Trophoblast cell (in vitro differentiated cells and primary cell): ENCODE results near the gene RNF41.

ENCODE experiments used
- DNase-seq, 2 donors: peaks; one replicate each; pipeline ENCODE4 v3.0.0-alpha.2; 2016
- H2AFZ ChIP-seq: 2 replicates; pipeline ENCODE4 v1.6.1; 2013; ENCODE audit warnings: low read length, moderate library complexity, mild to moderate bottlenecking; ENCODE audit not compliant: insufficient read depth, poor library complexity
- H2AK5ac ChIP-seq: 2 replicates; pipeline ENCODE4 v1.6.1; 2013; ENCODE audit warnings: mild to moderate bottlenecking, low read length
- H2BK120ac ChIP-seq: 2 replicates; pipeline ENCODE4 v1.6.1; 2013; ENCODE audit warnings: low read length, mild to moderate bottlenecking, moderate library complexity; ENCODE audit not compliant: insufficient read depth, poor library complexity
- H2BK12ac ChIP-seq: 2 replicates; pipeline ENCODE4 v1.6.1; 2013; ENCODE audit warnings: mild to moderate bottlenecking, low read length, moderate library complexity
- H2BK5ac ChIP-seq: 2 replicates; pipeline ENCODE4 v1.6.1; 2013; ENCODE audit warnings: low read length, low read depth, moderate library complexity, mild to moderate bottlenecking; ENCODE audit not compliant: poor library complexity
- H3K14ac ChIP-seq: 2 replicates; pipeline ENCODE4 v1.6.1; 2013; ENCODE audit warnings: mild to moderate bottlenecking, low read length
- H3K18ac ChIP-seq: 2 replicates; pipeline ENCODE4 v1.6.1; 2013; ENCODE audit warnings: mild to moderate bottlenecking, low read length
- H3K23ac ChIP-seq: 2 replicates; pipeline ENCODE4 v1.6.1; 2013; ENCODE audit warnings: low read length
- H3K27ac ChIP-seq: 2 replicates; pipeline ENCODE4 v1.5.1; 2013; ENCODE audit warnings: low read depth, mild to moderate bottlenecking, inconsistent platforms, low read length, moderate library complexity
- H3K27me3 ChIP-seq: 2 replicates; pipeline ENCODE4 v1.6.1; 2013; ENCODE audit warnings: inconsistent platforms, mild to moderate bottlenecking, low read length, moderate library complexity; ENCODE audit not compliant: insufficient read depth
- H3K36me3 ChIP-seq, 2 experiments: 1 replicate in 1 of 2; 2 replicates in 1 of 2; pipeline ENCODE4 v1.6.1; 2013; ENCODE audit warnings: low read length in 2 of 2, mild to moderate bottlenecking in 2 of 2, moderate library complexity in 1 of 2; ENCODE audit not compliant: insufficient read depth in 2 of 2, control insufficient read depth in 1 of 2
- H3K4ac ChIP-seq: 2 replicates; pipeline ENCODE4 v1.6.1; 2013; ENCODE audit warnings: low read depth, mild to moderate bottlenecking, low read length, moderate library complexity
- H3K4me1 ChIP-seq, 2 experiments: 1 replicate in 1 of 2; 2 replicates in 1 of 2; pipeline ENCODE4 v1.6.1; 2013; ENCODE audit warnings: low read length in 2 of 2, mild to moderate bottlenecking in 2 of 2, moderate library complexity in 1 of 2; ENCODE audit not compliant: insufficient read depth in 2 of 2, control insufficient read depth in 1 of 2
- H3K4me2 ChIP-seq: 2 replicates; pipeline ENCODE4 v1.6.1; 2013; ENCODE audit warnings: inconsistent platforms, mild to moderate bottlenecking, low read length, moderate library complexity
- H3K4me3 ChIP-seq: 2 replicates; pipeline ENCODE4 v1.5.1; 2013; ENCODE audit warnings: mild to moderate bottlenecking, low read depth, low read length, inconsistent platforms
- H3K79me1 ChIP-seq: one replicate; pipeline ENCODE4 v1.6.1; 2013; ENCODE audit warnings: low read length
- H3K79me2 ChIP-seq: 2 replicates; pipeline ENCODE4 v1.6.1; 2013; ENCODE audit warnings: low read length, mild to moderate bottlenecking; ENCODE audit not compliant: control insufficient read depth, insufficient read depth, poor library complexity
- H3K9ac ChIP-seq: 2 replicates; pipeline ENCODE4 v1.6.1; 2013; ENCODE audit warnings: mild to moderate bottlenecking, low read length
- H3K9me3 ChIP-seq: 2 replicates; pipeline ENCODE4 v1.6.1; 2013; ENCODE audit warnings: low read depth, mild to moderate bottlenecking, control low read depth, inconsistent platforms, low read length; ENCODE audit not compliant: insufficient read depth
- H4K12ac ChIP-seq: 2 replicates; pipeline ENCODE4 v1.6.1; 2013; ENCODE audit warnings: low read depth, mild to moderate bottlenecking, low read length, moderate library complexity
- H4K8ac ChIP-seq: 2 replicates; pipeline ENCODE4 v1.6.1; 2013; ENCODE audit warnings: low read depth, mild to moderate bottlenecking, low read length, moderate library complexity
- H4K91ac ChIP-seq: one replicate; pipeline ENCODE4 v1.6.1; 2013; ENCODE audit warnings: low read depth, mild to moderate bottlenecking, low read length, moderate library complexity
- WGBS: extraction: QIAGEN DNeasy Blood & Tissue Kit; methylation state at CpG from one replicate; pipeline ENCODE4 v1.1.7; 2013; ENCODE audit warnings: missing lambda C conversion rate; ENCODE audit not compliant: insufficient read length, insufficient coverage; ENCODE audit errors: extremely low coverage; 5-methylcytosine and 5-hydroxymethylcytosine counted together

RNF41 gene

DNA sequence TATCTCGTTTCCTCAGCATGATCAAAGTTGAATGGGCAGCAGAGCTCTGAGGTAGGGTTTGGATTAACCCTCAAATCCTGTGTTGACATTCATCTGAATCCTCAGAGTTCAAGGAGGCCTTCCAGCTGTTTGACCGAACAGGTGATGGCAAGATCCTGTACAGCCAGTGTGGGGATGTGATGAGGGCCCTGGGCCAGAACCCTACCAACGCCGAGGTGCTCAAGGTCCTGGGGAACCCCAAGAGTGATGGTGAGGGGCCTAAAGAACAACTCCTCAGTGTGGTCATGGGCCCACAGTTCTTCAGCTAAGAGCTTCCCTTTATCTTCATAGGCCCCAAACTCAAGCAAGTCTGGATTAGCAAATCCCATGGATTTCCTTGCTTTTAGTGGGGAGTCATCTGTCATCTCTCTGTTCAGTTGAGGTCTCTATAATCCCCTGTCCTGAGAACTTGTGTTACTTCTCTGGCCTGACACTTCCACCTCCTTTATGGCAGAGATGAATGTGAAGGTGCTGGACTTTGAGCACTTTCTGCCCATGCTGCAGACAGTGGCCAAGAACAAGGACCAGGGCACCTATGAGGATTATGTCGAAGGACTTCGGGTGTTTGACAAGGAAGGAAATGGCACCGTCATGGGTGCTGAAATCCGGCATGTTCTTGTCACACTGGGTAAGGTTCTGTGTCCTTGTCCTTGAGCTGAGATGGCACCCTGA is 62.1 kb downstream of the RNF41 start:
- Histone ChIP-seq H3K9me3 (peaks cover 4% of the 10 kb centered on the region), H4K91ac (peak overlapping the region; percentile 22), H2BK5ac (no peak overlapping the region), H3K4me3 (peak overlapping the region; percentile 96), H2BK120ac (no peak overlapping the region), H3K14ac (peak overlapping the region; percentile 15), H2BK12ac (no peak overlapping the region), H3K4me1 (peaks cover 23 to 24% of the 10 kb centered on the region in 2 experiments), H4K8ac (no peak overlapping the region), H3K4ac (peak overlapping the region; percentile 100), H3K23ac (no peak overlapping the region), H3K27ac (peak overlapping the region; percentile 72), H3K27me3 (no peaks in the 10 kb centered on the region), H4K12ac (peak overlapping the region; percentile 41), H2AK5ac (peak overlapping the region; percentile 15), H3K9ac (peak overlapping the region; percentile 79), H3K18ac (no peak overlapping the region), H3K79me2 (peaks cover 19% of the 10 kb centered on the region), H3K79me1 (peaks cover 15% of the 10 kb centered on the region), H3K4me2 (peak overlapping the region; percentile 83), H2AFZ (no peak overlapping the region), H3K36me3 (peaks cover 52 to 61% of the 10 kb centered on the region in 2 experiments)
- no CpG with 5 or more reads among the region's 8 CpGs for WGBS
- DNase-seq, result no peak

DNA sequence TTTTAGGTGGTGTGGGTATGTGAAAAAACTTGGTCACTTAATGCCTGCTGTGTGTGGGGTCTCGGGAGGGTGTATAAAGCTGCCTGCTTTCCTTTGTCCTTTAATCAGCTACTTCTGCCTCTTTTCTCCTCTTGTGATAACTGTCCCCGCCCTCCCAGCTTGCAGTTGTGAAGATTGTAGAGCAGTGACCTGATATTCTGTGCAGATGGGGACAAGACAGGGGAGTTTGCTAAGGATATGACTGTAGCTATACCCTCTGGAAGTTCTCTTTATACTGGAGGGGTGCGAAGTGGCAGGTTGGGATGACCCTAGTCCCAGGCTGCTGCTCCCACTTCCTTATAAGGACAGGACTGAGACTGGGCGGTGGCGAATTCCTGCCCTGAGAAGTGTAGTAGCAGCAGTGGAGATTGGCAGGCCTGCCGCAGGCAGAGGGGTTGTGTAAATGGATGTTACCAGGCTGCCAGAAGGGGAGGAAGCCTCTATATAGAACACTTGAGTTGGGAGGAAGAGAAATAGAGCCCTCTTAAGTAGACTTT is 62.7 kb downstream of the RNF41 start:
- no peak overlapping the region for H3K23ac ChIP-seq
- WGBS, result no CpG with 5 or more reads among the region's 6 CpGs

DNA sequence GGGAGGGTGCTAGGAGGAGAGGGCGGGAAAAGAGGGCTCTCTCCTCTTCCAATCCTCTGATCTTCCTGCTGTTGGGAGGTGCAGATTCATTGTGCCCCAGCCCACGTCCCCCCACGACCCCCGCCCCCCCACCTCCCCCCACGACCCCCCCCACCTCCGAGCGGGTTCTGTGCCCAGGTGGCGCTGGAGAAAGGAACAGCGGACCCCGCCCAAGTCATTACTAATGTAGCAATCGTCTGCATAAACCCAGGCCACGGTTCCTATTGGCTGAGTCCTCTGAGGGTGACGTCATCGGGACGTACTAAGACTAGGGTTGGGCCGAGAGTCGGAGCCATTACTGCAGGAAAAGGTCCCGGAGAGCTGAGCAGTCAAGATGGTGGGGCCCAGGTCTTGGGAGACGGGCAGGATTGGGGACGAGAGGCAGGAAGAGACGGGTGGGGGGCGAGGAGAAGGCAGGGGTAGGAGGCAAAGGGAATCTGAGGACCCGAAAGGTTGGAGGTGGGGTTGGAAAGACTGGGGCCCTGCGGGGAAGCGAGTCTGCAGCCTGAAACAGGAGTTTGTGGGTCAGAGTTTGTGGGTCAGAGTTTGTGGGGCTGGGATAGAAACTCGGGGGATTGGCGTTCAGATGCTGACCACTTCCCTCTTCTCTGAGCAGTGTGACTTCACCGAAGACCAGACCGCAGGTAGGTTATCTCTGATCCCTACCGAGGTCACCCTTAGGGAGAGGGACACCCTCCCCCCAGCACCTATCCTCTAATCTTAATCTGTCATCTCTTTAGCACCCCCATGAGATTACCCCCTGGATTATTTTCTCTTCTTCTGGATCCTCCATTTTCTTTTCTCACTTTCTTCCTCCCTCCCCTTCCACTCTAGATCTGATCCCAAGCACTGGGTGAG is 63.4 kb downstream of the RNF41 start, which contains the start of gene MYL6:
Gene MYL6 (plus strand): TSS at position 331 of the 897 bp plus-strand sequence. CDS start 43 bp downstream, at position 374.
- Histone ChIP-seq H3K79me1 (peaks cover 15% of the 10 kb centered on the region), H3K23ac (no peak within 1 kb of the TSS), H3K36me3 (peaks cover 40 to 53% of the 10 kb centered on the region in 2 experiments), H3K27ac (peak within 1 kb of the TSS; percentile 72), H3K18ac (peak within 1 kb of the TSS; percentile 98), H3K14ac (peak within 1 kb of the TSS; percentile 99), H4K12ac (peak within 1 kb of the TSS; percentile 95), H3K4me1 (peaks cover 25 to 27% of the 10 kb centered on the region in 2 experiments), H2BK12ac (no peak within 1 kb of the TSS), H3K4me2 (peak within 1 kb of the TSS; percentile 83), H2AFZ (peak within 1 kb of the TSS; percentile 32), H3K4ac (peak within 1 kb of the TSS; percentile 100), H4K8ac (peak within 1 kb of the TSS; percentile 95), H2AK5ac (peak within 1 kb of the TSS; percentile 100), H2BK120ac (peak within 1 kb of the TSS; percentile 92), H2BK5ac (peak within 1 kb of the TSS; percentile 97), H3K9ac (peak within 1 kb of the TSS; percentile 100), H3K27me3 (no peaks in the 10 kb centered on the region), H3K79me2 (peaks cover 19% of the 10 kb centered on the region), H4K91ac (peak within 1 kb of the TSS; percentile 98), H3K9me3 (peaks cover 4% of the 10 kb centered on the region), H3K4me3 (peak within 1 kb of the TSS; percentile 96)
- no CpG with 5 or more reads among the region's 30 CpGs for WGBS
- peak; percentile 97 to 99 for DNase-seq

More for the DNA sequence above, 62.7 kb downstream of the RNF41 start:
- Histone ChIP-seq H4K91ac (peak overlapping the region; percentile 21), H3K79me1 (peaks cover 15% of the 10 kb centered on the region), H3K4me2 (peak overlapping the region; percentile 83), H2BK12ac (no peak overlapping the region), H2BK120ac (peak overlapping the region; percentile 92), H2AFZ (no peak overlapping the region), H3K4ac (peak overlapping the region; percentile 100), H3K9me3 (peaks cover 4% of the 10 kb centered on the region), H3K27me3 (no peaks in the 10 kb centered on the region), H3K4me1 (peaks cover 24 to 25% of the 10 kb centered on the region in 2 experiments), H2BK5ac (peak overlapping the region; percentile 97), H4K12ac (peak overlapping the region; percentile 58), H3K9ac (peak overlapping the region; percentile 100), H3K27ac (peak overlapping the region; percentile 72), H3K18ac (no peak overlapping the region), H3K79me2 (peaks cover 19% of the 10 kb centered on the region), H3K4me3 (peak overlapping the region; percentile 96), H4K8ac (peak overlapping the region; percentile 95), H2AK5ac (peak overlapping the region; percentile 60), H3K36me3 (peaks cover 46 to 60% of the 10 kb centered on the region in 2 experiments), H3K14ac (peak overlapping the region; percentile 99)
- peak; percentile 57 to 63 for DNase-seq
